CD4-positive, alpha-beta T cell treated with Interleukin-2 at 100 ng/mL for 4 hours (primary cell): Measurements from ENCODE around the gene ARSG.
"Not testable (repeated sequence)": the region's sequence is repeated elsewhere in the genome, so short reads cannot be mapped to it uniquely, and the experiment has no call there.

Experiments
- DNase-seq: peaks from one replicate; pipeline ENCODE4 v3.0.0-alpha.2; 2020; ENCODE audit warnings: low spot score

Gene ARSG

DNA sequence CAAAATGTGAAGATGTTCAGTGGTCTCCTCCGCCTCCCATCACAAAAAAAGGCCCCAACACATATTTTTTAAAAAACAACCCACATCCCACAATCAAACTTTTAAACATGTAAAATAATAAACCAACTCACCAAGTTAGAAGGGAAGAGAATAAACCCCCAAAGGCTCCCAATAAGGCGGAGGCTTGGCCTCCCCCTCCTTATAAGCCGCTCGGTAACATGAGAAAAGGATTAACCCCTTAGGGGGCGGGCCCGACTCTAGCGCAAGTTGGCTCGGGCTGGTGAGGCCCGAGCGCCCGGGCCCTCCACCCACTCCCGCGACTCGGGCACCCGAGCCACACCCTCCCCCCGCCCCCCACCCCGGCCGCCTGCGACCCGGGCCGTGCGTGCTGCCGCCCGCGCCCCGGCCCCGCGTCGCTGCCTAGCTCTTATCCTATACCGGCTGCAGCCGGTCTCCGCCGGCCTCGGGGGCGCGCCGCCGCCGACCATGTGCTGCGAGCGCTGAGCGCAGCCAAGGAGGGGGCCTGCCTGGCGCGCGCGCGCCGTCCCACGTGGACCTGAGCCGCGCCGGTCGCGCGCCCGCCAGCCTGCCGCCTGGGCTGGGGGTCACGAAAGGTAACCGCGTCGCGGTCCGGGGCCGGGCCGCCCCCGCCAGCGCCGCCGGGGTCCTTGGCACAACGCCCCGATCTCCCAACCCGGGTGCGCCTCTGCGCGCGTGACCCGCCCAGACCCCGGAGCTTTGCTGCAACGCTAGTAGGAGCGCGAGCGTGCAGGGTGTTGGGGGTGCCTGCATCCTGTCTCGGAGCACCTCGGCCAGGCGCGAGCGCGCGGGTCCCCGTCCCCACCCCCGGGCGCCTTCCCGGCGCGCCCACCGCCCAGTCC is at the start of gene ARSG, which contains the start of gene SLC16A6:
Gene ARSG, plus strand, starts transcription at position 541 of the 881 bp plus-strand sequence. CDS start 15,999 bp downstream, outside the sequence.
Gene SLC16A6, minus strand, starts transcription at position 173 of the 881 bp plus-strand sequence. CDS start 12,807 bp downstream, outside the sequence.
- DNase-seq = peak; percentile 81

DNA sequence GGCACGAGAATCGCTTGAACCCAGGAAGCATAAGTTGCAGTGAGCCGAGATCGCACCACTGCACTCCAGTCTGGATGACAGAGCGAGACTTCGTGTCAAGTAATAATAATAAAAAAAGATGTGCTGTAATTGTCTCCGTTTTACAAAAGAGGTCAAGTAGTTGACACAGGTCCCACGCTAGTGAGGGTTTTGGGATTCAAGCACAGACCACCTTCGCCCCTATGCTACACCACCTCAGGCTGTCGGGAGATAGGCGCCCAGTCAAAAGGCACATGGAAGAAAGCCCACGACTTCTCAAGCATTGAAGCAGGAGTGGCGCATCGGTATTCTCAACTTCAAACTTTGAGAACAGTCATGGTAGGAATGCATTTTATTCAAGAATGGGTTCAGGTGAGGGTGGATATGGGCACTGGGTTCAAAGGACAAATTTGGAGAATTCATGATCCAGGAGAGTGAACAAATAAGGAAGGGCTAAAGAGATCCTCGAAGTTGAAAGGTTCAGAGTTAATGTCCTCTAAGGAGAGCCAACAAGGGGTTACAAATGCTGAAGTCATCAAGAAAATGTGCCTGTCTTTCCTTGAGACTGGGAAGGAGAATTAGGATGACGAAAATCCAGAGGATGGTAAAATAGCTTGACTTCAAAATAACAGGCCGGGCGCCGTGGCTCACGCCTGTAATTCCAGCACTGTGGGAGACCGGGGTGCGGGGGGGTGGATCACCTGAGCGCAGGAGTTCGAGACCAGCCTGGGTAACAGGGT is 44.8 kb upstream of the ARSG start:
- DNase-seq = no peak

DNA sequence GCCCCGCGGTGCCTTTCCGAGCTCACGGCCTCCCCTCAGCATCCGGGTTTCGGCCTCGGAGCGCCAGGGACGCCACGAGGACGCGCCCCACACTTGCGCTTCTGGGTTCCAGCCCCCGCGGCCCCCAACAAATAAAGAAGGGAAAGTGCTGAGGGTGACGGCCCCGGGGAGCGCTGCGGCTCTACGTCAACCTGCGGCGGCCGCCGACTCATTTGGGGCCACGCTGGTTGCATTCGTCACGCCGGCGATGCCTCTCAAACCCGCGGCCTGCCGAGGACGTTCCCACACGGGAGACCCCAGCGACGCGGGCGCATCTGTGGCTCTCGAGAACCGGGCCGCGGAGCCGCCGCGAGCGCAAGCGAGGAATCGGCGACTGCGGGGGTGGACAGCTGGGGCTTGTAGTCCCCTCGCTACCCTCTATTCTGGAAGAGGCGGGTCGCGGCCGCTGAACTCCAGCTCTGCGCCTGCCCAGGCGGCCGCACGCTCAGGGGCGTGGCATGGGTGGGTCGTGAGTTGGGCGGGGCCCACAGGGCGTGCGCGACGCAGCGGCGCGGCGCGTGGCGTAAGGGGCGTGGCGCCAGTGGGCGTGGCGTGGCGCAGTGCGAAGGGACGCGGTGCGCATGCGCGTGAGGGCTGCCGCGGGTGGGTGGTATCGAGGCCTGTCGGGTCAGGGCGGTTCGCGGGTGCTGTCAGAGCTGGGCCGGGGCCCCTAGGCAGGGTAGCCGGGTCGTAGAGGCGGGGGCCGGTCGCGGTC is 43.7 kb upstream of the ARSG start, which contains the start of gene AMZ2:
Gene AMZ2, plus strand, starts transcription at position 599 of the 754 bp plus-strand sequence. CDS start 2,145 bp downstream, outside the sequence.
- peak; percentile 96 for DNase-seq

DNA sequence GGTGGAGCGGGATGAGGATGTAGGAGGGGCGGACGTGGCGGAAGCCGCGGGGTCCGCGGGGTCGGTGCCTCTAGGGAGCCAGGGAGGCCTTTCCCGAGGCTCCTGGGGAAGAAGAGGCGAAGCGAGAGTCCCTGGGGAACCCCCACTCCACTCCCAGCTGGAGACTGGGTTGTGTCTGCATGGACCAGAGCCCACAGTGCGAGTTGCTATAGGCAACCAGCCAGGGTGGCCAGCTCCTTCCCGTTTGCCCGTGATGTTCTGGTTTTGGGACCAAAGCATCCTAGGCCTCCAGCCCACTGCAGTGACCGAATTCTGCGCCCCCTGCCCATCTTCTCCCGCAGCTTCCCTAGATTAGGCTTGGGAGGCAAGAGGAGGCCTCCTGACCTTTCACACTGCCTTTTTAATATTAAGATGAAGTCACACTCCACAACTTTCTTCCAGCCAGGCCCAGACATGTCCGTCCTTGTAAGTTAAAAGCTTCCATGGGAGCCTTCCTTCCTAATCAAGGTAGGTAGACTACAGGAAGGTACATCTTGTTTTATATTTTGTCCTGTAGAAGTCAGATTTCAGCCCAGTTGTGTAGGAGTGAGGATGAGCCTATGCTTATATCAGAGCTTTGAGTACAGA is 43.0 kb upstream of the ARSG start:
- DNase-seq = no peak

DNA sequence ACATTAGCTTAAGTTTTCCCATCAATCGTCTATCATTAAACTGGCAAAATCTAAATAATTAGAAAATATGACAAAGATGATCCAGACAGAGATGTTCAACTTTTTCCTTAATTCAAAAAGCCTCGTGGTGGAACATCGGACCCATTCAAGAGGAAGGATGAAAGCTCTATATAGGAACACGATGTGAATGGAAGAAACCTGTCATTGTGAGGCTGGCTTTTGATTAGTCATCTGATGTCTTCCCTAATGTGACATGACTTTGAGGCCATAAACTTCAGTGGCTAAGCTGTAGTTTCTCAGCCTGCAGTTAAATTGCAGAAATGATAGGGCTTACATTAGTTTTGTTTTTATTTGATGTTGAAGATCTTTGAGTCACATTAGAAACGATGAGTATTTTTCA is 42.4 kb upstream of the ARSG start:
- peak; percentile 70 for DNase-seq

DNA sequence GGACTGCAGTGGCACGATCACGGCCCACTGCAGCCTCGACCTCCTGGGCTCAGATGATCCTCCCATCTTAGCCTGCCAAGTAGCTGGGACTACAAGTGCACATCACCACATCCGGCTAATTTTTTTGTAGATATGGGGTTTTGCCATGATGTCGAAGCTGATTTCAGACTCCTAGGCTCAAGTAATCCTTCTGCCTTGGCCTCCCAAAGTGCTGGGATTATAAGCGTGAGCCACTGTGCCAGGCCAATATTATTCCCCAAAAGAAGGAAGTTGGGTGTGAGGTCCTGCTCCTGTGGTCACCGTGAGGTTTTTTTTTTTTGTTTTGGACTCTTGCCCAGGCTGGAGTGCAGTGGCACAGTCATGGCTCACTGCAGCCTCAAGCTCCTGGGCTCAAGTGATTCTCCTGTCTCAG is 41.9 kb upstream of the ARSG start:
- DNase-seq = peak; percentile 43

DNA sequence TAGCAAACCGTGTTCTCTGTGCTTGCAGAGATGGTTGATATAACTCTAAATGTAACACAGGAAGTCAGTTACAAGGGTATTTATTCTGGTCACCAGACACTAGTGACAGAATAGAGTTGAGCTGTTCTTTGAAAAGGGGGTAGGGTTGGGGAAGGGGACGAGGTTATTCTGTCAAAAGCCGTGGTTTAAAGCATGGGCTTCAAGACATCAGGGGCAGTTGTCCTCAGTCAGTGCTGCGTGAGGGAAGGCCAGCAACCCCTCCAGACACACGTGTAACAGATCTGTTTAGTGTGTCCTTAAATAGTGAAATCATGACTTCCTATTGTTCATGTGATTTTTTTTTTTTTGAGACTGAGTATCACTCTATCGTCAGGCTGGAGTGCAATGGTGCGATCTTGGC is 37.9 kb upstream of the ARSG start:
- DNase-seq = peak; percentile 40

DNA sequence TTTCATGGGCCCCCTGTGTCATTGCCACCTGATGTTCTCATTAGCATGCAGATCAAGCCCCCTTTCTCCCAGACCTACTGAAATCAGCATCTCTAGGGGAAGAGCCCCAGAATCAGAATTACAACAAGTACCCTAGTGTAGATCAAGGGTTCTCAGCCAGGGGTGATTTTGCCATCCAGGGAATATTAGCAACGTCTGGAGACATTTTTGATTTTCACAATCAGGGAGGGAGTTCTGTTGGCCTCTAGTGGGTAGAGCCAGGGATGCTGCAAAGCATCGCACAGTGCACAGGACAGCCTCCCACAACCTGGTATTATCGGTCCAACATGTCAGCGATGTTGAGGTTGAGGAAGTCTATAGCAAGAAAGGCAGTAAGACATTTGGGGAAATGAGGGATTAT is 36.1 kb upstream of the ARSG start:
- DNase-seq = no peak

DNA sequence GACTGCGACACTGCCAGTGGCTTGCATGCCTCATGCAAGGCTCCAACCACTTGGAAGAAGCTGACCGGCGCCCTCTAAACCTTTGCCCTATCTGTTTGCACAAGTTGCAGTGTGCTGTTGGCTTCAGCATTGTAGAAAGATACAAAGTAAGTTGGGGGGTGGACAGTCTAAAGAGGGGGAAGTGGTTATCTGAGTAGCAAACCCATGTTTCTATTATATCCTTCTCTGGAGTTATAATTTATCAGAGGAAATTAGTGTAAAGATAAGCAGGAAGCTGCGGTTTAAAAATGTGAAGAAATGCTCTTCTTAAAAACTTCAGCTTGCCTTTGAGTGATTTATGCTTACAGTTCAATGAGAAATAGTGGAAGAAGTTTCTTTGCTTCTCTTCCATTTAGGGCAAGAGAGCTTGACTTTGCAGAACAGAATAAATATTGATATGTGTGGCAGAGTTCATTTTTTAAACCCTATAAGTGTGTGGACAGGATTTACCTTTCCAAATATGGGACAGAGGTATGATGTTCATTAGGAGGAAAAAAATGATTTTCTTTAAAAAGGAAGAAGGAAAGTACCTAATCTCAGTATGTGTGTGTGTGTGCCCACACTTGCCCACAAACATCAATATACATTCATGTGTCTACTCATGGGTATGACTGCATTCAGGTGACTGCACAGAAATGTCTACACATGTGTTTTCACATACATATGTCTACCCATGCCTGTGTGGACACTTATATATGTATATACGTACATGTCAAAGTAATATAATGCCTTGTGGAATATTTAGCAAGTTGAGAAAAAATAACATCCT is 35.4 kb upstream of the ARSG start:
- DNase-seq = peak; percentile 49

DNA sequence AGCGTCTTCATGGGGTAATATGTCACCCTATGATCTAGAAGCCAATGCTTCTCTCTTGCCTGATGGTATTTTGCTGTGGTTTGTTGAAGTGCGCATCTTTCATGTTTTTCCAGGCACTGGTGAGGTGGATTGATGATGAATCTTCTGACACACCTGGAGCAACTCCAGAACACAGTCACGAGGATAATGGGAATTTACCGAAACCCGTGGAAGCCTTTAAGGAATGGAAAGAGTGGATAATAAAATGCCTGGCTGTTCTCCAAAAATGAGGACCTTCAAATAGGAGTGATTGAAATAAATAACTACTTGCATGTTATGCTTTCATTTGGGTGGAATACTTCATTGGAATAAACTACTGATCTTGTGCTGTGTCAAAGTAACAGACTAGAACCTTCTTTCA is 34.6 kb upstream of the ARSG start:
- not testable (repeated sequence) for DNase-seq

DNA sequence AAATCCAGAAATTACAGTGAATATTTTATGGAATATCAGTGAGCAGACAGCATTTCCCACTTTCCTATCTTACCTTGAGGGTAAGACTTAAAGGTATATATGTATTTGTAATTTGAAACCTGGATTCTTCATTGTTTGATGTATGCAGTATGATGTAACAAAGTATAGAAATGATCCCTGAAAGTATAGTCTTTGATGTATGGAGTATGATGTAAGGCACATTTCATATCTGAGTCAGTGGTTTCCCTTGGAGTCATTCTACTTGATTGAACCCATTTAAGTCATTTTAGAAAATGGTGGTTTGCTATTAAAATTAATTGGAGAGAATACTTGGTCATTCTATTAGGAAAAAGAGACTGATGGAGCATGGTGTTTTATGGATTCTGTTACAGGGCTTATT is 33.4 kb upstream of the ARSG start:
- no peak for DNase-seq

DNA sequence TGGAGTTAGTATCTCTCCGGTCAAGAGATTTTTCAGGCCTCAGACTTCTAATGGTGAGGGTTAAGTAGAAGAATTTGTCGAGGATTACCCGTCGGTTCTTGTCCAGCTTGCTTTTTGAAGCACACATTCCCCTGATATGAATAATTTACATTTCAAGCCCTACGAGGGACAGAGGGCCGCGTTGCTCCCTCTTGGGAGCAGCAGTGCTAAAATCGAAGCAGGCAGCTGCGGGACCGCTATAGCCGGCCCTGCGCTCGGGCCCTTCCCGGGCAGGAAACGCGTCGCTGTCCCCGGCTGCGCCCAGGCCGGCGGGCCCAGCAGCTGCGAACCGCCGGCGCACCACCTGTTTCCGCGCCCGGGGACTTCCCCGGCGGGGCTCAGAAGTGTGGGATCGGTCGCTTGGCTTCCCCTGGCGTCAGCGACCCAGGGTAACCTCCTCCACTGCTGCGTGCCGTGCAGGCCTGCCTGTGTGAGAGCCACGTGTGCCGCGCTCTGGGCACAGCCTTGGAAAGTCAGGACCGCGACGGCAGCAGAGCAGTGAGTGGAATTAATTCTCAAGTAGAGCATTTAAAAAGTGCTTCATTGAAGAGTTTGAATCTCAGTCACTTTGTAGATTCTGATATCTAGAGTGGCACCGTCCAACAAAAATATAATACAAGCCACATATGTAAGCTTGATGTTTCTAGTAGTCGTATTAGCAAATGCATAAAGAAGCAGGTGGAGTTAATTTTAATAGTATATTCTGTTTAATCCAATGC is 32.2 kb upstream of the ARSG start:
- DNase-seq = peak; percentile 87

DNA sequence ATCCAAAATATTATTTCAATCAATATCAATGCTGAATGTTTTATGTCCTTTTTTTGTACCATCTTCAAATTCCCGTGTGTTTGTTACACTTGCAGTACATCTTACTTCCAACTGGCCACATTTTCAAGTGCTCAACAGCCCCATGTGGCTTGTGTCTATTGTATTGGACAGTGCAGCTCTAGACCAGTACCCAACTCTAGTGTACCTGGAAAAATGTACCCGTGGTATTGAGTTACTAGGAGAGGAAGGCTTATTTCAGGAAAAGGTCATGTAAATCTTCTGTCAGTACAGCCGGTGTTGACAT is 31.7 kb upstream of the ARSG start:
- not testable (repeated sequence) for DNase-seq

DNA sequence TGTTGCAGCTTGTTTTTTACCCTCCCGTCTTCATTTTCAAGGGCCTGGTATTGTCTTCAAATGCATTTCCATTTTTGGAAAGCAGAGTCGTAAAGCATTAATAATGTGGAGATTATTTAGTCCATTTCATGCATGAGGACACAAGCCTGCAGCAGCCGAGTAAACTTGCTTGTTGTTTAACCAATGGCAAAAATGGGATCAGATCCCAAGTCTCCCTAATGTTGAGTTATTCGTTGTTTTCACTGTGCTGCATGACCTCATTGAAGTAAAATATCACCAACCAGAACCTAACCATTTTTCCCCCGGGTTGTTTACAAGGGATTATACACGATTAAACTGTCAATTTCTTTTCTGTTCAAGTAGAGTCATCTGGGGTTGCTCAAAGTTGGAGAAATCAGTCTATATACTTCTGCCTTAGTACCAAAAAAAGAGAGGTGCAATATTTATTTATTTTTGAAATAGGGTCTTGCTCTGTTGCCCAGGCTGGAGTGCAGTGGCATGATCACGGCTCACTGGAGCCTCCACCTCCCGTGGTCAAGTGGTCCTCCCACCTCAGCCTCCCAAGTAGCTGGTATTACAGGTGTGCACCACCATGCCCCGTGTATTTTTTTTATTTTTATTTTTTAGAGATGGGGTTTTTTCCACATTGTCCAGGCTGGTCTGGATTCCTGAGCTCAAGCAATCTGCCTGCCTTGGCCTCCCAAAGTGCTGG is 31.1 kb upstream of the ARSG start:
- DNase-seq = no peak

DNA sequence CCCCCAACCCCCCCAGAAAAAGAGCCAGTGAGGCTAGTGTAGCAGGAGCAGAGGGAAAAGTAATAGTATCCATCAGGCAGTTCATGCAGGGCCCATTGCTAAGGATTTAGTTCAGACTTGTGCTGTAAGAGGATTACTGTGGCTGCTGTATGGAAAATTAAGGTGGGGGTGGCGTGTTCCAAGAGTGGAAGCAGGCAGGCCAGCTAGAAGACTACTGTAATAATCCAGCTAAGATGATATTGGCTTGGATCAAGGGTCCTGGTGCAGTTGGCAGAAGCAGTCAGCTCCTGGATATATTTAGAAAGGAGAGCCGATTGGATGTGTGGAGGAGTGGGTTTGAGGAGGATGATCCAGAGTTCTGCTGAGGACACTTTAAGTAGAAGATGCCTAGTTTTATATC is 28.8 kb upstream of the ARSG start:
- not testable (repeated sequence) for DNase-seq

DNA sequence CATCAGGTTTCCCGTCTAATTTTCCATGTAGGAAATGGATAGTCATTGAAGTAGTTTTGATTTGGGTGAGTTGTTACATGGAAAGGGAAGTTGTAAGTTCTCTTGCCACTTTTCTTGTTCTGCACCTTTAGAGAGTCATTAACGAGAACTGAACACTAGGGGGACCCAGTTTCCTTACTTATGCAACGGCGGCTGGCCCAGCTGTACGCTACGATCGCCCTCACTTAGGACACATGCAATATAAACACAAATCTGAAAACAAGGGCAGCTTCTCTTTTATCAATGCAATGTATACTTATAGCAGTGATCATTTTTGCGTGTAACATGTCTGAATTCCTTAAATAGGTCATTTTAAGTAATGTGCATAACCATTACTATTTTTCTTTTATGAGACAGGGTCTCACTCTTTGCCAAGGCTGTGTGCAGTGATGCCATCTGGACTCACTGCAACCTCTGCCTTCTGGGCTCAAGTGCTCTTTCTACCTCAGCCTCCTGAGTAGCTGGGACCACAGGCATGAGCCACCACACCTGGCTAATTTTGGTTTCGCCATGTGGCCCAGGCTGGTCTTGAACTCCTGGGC is 28.1 kb upstream of the ARSG start:
- peak; percentile 82 for DNase-seq

DNA sequence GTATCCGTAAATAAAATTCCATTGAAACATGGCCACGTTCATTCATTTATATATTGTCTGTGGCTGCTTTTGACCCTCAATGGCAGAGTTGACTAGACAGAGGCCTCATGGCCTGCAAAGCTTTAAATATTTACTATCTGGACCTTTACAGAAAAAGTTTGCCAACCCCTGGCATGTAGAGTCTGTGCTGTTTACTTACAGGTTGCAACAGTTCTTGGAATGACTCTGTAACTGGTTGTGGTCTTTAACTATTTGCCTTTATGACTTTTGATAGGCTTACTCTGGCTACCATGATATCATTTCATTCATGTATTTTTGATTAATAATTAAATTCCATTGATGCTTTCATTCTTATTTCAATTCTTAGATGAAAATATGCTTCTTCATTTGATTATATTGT is 25.5 kb upstream of the ARSG start:
- not testable (repeated sequence) for DNase-seq

DNA sequence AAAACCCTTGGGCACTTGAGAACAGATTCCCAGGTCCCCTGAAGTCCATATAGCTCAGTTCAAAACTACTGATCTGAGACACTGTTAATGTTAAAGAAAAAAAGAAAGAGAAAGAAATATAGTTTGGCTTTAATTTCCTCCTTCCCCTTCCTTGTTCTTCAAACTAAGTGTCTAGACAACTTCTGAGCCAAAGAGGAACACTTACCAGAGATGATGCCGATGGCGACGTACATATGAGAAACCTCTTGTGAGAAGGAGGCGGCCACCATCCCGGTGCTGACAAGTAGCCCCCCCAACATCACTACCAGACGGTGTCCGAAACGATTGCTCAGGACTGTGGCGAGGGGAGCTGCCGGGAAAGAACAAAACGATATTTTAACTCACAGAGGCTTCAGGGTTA is 17.6 kb upstream of the ARSG start:
- DNase-seq = no peak

DNA sequence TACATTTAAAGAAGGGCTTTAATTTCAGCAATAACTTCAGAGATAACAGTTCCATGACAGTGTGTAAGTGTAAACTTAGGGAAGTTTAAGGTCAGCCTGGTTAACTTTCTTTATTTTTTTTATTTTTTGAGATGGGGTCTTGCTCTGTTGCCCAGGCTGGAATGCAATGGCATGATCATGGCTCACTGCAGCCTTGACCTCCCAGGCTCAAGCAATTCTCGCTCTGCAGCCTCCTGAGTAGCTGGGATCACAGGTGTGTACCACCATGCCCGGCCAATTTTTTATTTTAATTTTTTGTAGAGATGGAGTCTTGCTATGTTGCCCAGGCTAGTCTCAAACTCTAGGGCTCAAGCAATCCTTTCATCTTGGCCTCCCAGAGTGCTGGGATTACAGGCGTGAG is 15.0 kb upstream of the ARSG start:
- not testable (repeated sequence) for DNase-seq
